ENCODE results near the gene RPS27A. TPM values are rescaled to one million over a fixed set of nuclear protein-coding genes. Genes with fewer than 3 reads are reported as not detected.

Gene RPS27A
- total RNA-seq, 1 donor from 2014 or later: 1,063 TPM

GRCh38 chr2:55282110-55282917 is 49.8 kb downstream of the RPS27A start:
- Mint-ChIP-seq H3K4me3 (ENCODE audit: low read depth) (peak overlapping the region; percentile 83), H3K27me3 (ENCODE audit: low read depth) (peaks cover 2% of the 10 kb centered on the region), H3K9me3 (no peaks in the 10 kb centered on the region), H3K36me3 (ENCODE audit: low read depth) (peaks cover 5% of the 10 kb centered on the region), H3K27ac (peak overlapping the region; percentile 85), H3K4me1 (ENCODE audit: low read depth) (peaks cover 11% of the 10 kb centered on the region)
- intact Hi-C loops (cut with micrococcal nuclease): loop anchor here (1.0 to 10.0 kb wide), 5 partner anchors 13 to 412 kb away; partner anchors contain the start of genes CLHC1, MTIF2, PNPT1 and RPS27A
- DNase-seq (ENCODE audit: low spot score): peak; percentile 85

GRCh38 chr2:55283083-55283482 is 50.6 kb downstream of the RPS27A start:
- Mint-ChIP-seq H3K4me3 (ENCODE audit: low read depth) (peak overlapping the region; percentile 48), H3K27ac (no peak overlapping the region), H3K4me1 (ENCODE audit: low read depth) (peaks cover 11% of the 10 kb centered on the region), H3K9me3 (no peaks in the 10 kb centered on the region), H3K27me3 (ENCODE audit: low read depth) (no peaks in the 10 kb centered on the region), H3K36me3 (ENCODE audit: low read depth) (peaks cover 5% of the 10 kb centered on the region)
- DNase-seq (ENCODE audit: low spot score): no peak
- intact Hi-C loops (cut with micrococcal nuclease): loop anchor here (5.0 to 10.0 kb wide), 2 partner anchors 51 to 412 kb away; partner anchors contain the start of genes CLHC1, PNPT1 and RPS27A

Other genes starting within 250 kb of the RPS27A start
- 91.2 and 93.3 TPM in 2 replicates for gene RTN4, start 182.2 kb upstream of the RPS27A start, total RNA-seq
- gene CLHC1, start 395 bp upstream of the RPS27A start, total RNA-seq: 12.0 and 12.3 TPM in 2 replicates
- gene MTIF2, start 36.5 kb downstream of the RPS27A start, total RNA-seq: 40.2 and 42.7 TPM in 2 replicates
- 19.0 and 19.8 TPM in 2 replicates for gene CCDC88A, start 187.2 kb downstream of the RPS27A start, total RNA-seq